Activated naive CD8-positive, alpha-beta T cell treated with anti-CD3 and anti-CD28 coated beads, Interleukin-2, amount 50 U/mL, for 24 hours (primary cell): ENCODE results near the gene RSPRY1.
"Not testable (repeated sequence)": the region's sequence is repeated elsewhere in the genome, so short reads cannot be mapped to it uniquely, and the experiment has no call there.

ENCODE experiments used
- ATAC-seq: fragments of 150-1000 bp; cut with Tn5 transposase; one replicate; pipeline ENCODE4 v1.10.0; 2021
- DNase-seq: peaks from one replicate; pipeline ENCODE4 v3.0.0; 2021
- H3K27ac Mint-ChIP-seq: one replicate; pipeline ENCODE4 v1.8.0; 2021; ENCODE audit warnings: mild to moderate bottlenecking, mixed read lengths
- H3K27me3 Mint-ChIP-seq: one replicate; pipeline ENCODE4 v1.8.0; 2021; ENCODE audit warnings: mixed read lengths
- H3K36me3 Mint-ChIP-seq: one replicate; pipeline ENCODE4 v1.8.0; 2021; ENCODE audit warnings: low read depth, mixed read lengths
- H3K4me1 Mint-ChIP-seq: one replicate; pipeline ENCODE4 v1.8.0; 2021; ENCODE audit warnings: mixed read lengths
- H3K4me3 Mint-ChIP-seq: one replicate; pipeline ENCODE4 v1.8.0; 2021; ENCODE audit warnings: mild to moderate bottlenecking, moderate library complexity, mixed read lengths
- H3K9me3 Mint-ChIP-seq: one replicate; pipeline ENCODE4 v1.8.0; 2021; ENCODE audit warnings: mixed read lengths

The RSPRY1 gene

DNA sequence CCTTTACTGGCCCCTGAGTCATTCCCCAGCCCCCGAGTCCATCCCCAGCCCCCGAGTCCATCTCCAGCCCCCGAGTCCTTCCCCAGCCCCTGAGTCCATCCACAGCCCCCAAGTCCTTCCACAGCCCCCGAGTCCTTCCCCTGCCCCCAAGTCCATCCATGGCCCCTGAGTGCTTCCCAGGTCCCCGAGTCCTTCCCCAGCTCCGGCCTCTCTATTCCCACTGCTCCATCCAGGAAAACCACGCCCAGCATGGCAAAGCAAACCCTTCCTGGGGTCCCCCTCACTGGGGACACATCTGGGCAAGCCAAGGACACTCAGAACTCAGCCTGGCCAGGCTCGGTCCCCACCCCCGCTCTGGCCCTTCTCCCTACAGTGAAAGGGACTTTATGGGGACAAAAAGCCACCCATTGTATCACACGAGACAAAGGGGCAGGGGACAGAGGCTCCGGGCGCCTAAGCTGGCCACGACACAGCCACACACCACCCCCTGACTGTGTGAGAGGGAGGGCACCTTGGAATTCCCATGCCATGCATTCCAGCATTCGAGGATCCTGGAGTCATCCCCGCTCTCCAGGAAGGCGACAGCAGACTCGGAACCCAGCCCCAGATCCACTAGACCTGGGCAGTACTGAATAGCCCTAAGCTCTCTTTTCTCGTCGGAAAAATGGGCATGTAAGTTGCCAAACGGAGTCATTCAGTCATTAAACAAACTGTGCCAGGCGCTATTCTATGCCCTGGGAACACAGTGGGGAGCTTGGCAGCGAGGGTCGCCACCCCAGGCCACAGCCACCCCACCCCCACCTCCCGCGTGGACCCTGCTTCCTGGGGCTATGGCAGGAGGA lies 84.3 kb downstream of the RSPRY1 start:
- Mint-ChIP-seq H3K36me3 (no peaks in the 10 kb centered on the region), H3K27ac (no peak overlapping the region), H3K4me3 (no peak overlapping the region), H3K4me1 (peaks cover 32% of the 10 kb centered on the region), H3K9me3 (no peaks in the 10 kb centered on the region), H3K27me3 (no peaks in the 10 kb centered on the region)
- ATAC-seq (no peak), DNase-seq (no peak)

GRCh38 chr16:57271063-57271345 lies 84.9 kb downstream of the RSPRY1 start:
- Mint-ChIP-seq H3K27ac (no peak overlapping the region), H3K36me3 (no peaks in the 10 kb centered on the region), H3K9me3 (no peaks in the 10 kb centered on the region), H3K4me3 (no peak overlapping the region), H3K27me3 (no peaks in the 10 kb centered on the region), H3K4me1 (peaks cover 29% of the 10 kb centered on the region)
- ATAC-seq (no peak), DNase-seq (no peak)

DNA sequence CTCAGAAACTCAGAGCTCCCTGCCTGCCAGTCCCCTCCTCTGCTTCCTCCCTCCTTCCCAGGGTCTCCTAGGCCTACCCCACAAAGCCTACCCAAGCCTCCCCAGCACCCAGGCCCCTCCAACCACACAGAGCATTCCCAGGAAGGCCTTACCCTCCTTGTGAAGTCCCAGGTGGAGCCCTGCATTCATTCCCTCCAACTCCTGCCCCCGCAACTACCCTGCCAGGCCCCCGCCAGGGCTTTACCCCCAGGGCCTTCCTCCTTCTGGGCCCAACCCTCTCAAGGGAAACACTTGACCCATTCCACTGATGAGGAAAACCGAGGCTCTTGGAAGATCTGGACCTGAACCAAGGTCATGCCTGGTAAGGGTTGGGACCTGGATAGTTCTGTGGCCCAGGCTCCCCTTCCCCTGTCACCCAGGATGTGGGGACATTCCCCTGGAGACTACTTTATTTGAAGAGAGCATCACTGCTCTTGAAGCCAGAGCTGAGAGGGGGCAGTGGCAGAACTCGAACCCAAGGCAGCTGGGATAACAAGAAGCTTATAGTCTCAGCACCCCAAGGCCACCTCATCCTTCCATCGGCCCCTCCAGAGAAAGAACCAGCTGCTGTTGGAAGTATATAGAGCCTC lies 85.9 kb downstream of the RSPRY1 start:
- H3K36me3 Mint-ChIP-seq: no peaks in the 10 kb centered on the region
- DNase-seq: no peak
- peaks cover 26% of the 10 kb centered on the region for H3K4me1 Mint-ChIP-seq
- no peaks in the 10 kb centered on the region for H3K9me3 Mint-ChIP-seq
- H3K27ac Mint-ChIP-seq: no peak overlapping the region
- H3K27me3 Mint-ChIP-seq: no peaks in the 10 kb centered on the region
- no peak overlapping the region for H3K4me3 Mint-ChIP-seq
- no peak for ATAC-seq

- Mint-ChIP-seq H3K27ac (no peak overlapping the region), H3K9me3 (no peaks in the 10 kb centered on the region), H3K36me3 (no peaks in the 10 kb centered on the region), H3K4me1 (peaks cover 26% of the 10 kb centered on the region), H3K4me3 (no peak overlapping the region), H3K27me3 (no peaks in the 10 kb centered on the region)
- ATAC-seq (no peak), DNase-seq (no peak)
Measured at GRCh38 chr16:57273359-57273758, 87.2 kb downstream of the RSPRY1 start.

DNA sequence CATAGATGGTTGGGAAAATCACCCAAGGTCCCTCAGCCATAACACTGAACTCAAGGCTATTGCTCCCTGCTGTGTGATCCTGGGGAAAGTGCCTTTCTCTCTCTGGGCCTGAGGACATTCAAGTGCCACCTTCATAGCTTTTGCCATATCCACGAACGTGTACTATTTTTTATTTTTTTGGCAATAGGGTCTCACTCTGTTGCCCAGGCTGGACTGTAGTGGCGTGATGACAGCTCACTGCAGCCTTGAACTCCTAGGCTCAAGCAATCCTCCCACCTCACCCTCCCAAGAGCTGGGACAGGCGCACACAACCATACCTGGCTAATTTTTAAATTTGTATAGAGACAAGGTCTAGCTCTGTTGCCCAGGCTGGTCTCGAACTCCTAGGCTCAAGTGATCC lies 87.7 kb downstream of the RSPRY1 start:
- H3K27ac Mint-ChIP-seq: no peak overlapping the region
- ATAC-seq: no peak
- no peaks in the 10 kb centered on the region for H3K27me3 Mint-ChIP-seq
- no peak overlapping the region for H3K4me3 Mint-ChIP-seq
- no peaks in the 10 kb centered on the region for H3K9me3 Mint-ChIP-seq
- H3K4me1 Mint-ChIP-seq: peaks cover 25% of the 10 kb centered on the region
- DNase-seq: no peak
- no peaks in the 10 kb centered on the region for H3K36me3 Mint-ChIP-seq

- not testable (repeated sequence) for H3K9me3 Mint-ChIP-seq, H3K4me3 Mint-ChIP-seq, H3K36me3 Mint-ChIP-seq, H3K27me3 Mint-ChIP-seq, H3K27ac Mint-ChIP-seq, DNase-seq, ATAC-seq
- H3K4me1 Mint-ChIP-seq: peaks cover 22% of the 10 kb centered on the region
Measured at GRCh38 chr16:57275946-57276345, 89.8 kb downstream of the RSPRY1 start.

GRCh38 chr16:57276596-57276995 lies 90.5 kb downstream of the RSPRY1 start:
- H3K4me1 Mint-ChIP-seq: peaks cover 22% of the 10 kb centered on the region
- H3K27ac Mint-ChIP-seq: no peak overlapping the region
- H3K9me3 Mint-ChIP-seq: no peaks in the 10 kb centered on the region
- no peaks in the 10 kb centered on the region for H3K27me3 Mint-ChIP-seq
- no peak for DNase-seq
- ATAC-seq: no peak
- no peak overlapping the region for H3K4me3 Mint-ChIP-seq
- no peaks in the 10 kb centered on the region for H3K36me3 Mint-ChIP-seq

DNA sequence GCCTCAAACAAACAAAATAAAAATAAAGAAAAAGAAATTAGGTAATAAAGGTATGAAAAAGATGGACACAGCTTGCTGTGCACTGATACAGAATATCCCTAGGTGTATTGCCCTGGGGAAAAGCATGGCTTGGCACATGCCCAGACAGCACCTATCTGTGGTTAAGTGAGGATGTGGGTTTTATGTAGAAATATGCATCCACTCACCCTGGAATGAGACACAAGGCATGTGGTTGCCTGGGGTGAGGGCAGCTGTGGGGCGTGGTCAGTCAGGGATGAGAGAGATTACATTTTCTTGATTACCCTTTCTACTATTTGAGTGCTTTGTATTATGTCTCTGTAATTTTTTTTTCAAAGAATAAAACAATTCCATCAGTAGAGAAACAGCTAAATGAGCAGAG lies 91.5 kb downstream of the RSPRY1 start:
- peak overlapping the region; percentile 71 for H3K27ac Mint-ChIP-seq
- peaks cover 5% of the 10 kb centered on the region for H3K27me3 Mint-ChIP-seq
- peak; percentile 81 for ATAC-seq
- peaks cover 22% of the 10 kb centered on the region for H3K4me1 Mint-ChIP-seq
- H3K36me3 Mint-ChIP-seq: no peaks in the 10 kb centered on the region
- no peak overlapping the region for H3K4me3 Mint-ChIP-seq
- peak; percentile 62 for DNase-seq
- H3K9me3 Mint-ChIP-seq: no peaks in the 10 kb centered on the region

DNA sequence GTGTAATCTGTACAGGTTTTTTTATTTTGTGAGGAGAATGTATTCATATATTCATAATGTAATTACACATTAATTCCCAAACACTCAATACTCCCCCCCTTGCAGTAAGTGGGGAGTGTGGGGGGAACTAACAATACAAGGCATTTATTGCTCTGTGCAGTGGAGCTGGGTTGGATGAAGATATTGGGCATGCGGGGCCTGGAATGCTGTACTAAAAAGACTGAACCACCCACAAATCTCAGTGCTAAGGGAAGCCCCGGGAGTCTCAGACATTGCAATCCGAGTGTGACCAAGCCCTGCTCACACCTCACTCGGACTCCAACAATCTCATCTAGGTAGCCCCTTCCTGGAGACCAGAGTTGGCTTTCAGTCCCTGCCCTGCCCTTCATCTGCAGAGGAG lies 92.4 kb downstream of the RSPRY1 start:
- Mint-ChIP-seq H3K4me3 (no peak overlapping the region), H3K36me3 (no peaks in the 10 kb centered on the region), H3K27me3 (peaks cover 14% of the 10 kb centered on the region), H3K27ac (no peak overlapping the region), H3K9me3 (no peaks in the 10 kb centered on the region), H3K4me1 (peaks cover 22% of the 10 kb centered on the region)
- DNase-seq: no peak
- no peak for ATAC-seq

- H3K27me3 Mint-ChIP-seq: peaks cover 19% of the 10 kb centered on the region
- H3K36me3 Mint-ChIP-seq: no peaks in the 10 kb centered on the region
- no peak overlapping the region for H3K4me3 Mint-ChIP-seq
- DNase-seq: no peak
- H3K27ac Mint-ChIP-seq: no peak overlapping the region
- ATAC-seq: no peak
- H3K9me3 Mint-ChIP-seq: no peaks in the 10 kb centered on the region
- peaks cover 26% of the 10 kb centered on the region for H3K4me1 Mint-ChIP-seq
Measured at GRCh38 chr16:57279780-57280638, 93.9 kb downstream of the RSPRY1 start.

DNA sequence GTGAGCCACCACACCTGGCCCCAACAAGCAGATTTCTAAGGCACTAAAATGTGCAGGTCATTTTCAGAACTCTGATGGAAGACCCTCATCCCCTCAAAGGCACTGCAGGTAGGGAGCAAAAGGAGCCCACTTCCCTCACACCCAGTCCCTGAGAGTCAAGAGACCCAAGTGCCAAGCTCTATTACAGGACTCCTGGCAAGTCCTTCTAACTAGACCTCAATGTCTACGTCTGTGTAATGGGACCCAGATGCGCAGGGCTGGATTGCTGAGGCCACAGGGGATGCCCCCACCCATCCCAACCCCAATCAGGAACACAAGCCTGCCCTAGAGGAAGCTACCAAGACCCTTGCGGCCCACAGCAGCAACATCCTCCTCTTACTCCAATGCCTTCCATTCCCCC lies 95.7 kb downstream of the RSPRY1 start:
- Mint-ChIP-seq H3K27me3 (peaks cover 23% of the 10 kb centered on the region), H3K36me3 (no peaks in the 10 kb centered on the region), H3K27ac (no peak overlapping the region), H3K4me3 (no peak overlapping the region), H3K4me1 (peaks cover 22% of the 10 kb centered on the region), H3K9me3 (no peaks in the 10 kb centered on the region)
- ATAC-seq (no peak), DNase-seq (no peak)

GRCh38 chr16:57282510-57283213 lies 96.5 kb downstream of the RSPRY1 start:
- H3K27ac Mint-ChIP-seq: no peak overlapping the region

GRCh38 chr16:57283214-57283958 lies 97.3 kb downstream of the RSPRY1 start:
- Mint-ChIP-seq H3K27ac (no peak overlapping the region), H3K27me3 (peaks cover 23% of the 10 kb centered on the region), H3K4me1 (peaks cover 8% of the 10 kb centered on the region), H3K9me3 (no peaks in the 10 kb centered on the region), H3K4me3 (peak overlapping the region; percentile 49), H3K36me3 (no peaks in the 10 kb centered on the region)
- no peak for ATAC-seq
- no peak for DNase-seq

More at GRCh38 chr16:57282510-57283213, 96.5 kb downstream of the RSPRY1 start:
- Mint-ChIP-seq H3K36me3 (no peaks in the 10 kb centered on the region), H3K9me3 (no peaks in the 10 kb centered on the region), H3K4me3 (no peak overlapping the region), H3K27me3 (peaks cover 23% of the 10 kb centered on the region), H3K4me1 (peaks cover 14% of the 10 kb centered on the region)
- ATAC-seq (no peak), DNase-seq (no peak)

DNA sequence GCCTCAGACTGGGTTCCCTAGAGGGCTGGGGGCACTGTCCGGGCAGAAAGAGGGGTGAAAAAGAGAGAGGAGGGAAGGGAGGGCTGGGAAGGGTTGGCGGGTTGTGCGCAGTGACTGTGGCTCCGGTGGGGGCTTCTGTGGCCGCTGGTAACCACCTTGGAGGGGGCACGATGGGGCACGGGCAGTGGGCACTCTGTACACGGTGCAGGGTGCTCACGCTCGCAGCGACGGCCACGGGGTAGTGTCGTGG lies 97.8 kb downstream of the RSPRY1 start:
- Mint-ChIP-seq H3K4me1 (peaks cover 4% of the 10 kb centered on the region), H3K27ac (no peak overlapping the region), H3K9me3 (no peaks in the 10 kb centered on the region), H3K36me3 (no peaks in the 10 kb centered on the region), H3K4me3 (peak overlapping the region; percentile 49), H3K27me3 (peaks cover 23% of the 10 kb centered on the region)
- no peak for DNase-seq
- ATAC-seq: no peak
